SU-DHL-6 (cell line): ENCODE results near the gene GCN1.

Source experiments
- H2AFZ ChIP-seq: fragments of 200-600 bp; sonication (generic); 2 replicates; pipeline ENCODE4 v1.6.1; 2014; ENCODE audit warnings: low read depth, mild to moderate bottlenecking, moderate library complexity, mixed read lengths, antibody characterized with exemption, low read length; ENCODE audit not compliant: severe bottlenecking
- H3F3A ChIP-seq: fragments of 200-600 bp; shearing (Covaris generic); 2 replicates; pipeline ENCODE4 v1.6.0; 2016; ENCODE audit warnings: antibody characterized with exemption, mild to moderate bottlenecking; ENCODE audit not compliant: insufficient read depth
- H3K27ac ChIP-seq: fragments of 200-600 bp; sonication (generic); 2 replicates; pipeline ENCODE4 v1.5.1; 2016; ENCODE audit warnings: low read depth, mild to moderate bottlenecking, low read length, moderate library complexity, mixed read lengths
- H3K27me3 ChIP-seq: fragments of 200-600 bp; sonication (generic), shearing (Covaris generic); 2 replicates; pipeline ENCODE4 v1.6.0; 2014; ENCODE audit warnings: mild to moderate bottlenecking, low read length
- H3K36me3 ChIP-seq: fragments of 200-600 bp; sonication (generic); 2 replicates; pipeline ENCODE4 v1.6.1; 2014; ENCODE audit warnings: mild to moderate bottlenecking, low read length, mixed read lengths
- H3K4me2 ChIP-seq: fragments of 300-600, 200-600 bp; shearing (Covaris generic), sonication (generic); 2 replicates; pipeline ENCODE4 v1.6.0; 2014; ENCODE audit warnings: low read length, low read depth, mild to moderate bottlenecking; ENCODE audit not compliant: poor library complexity, severe bottlenecking
- H3K4me3 ChIP-seq: fragments of 200-600 bp; sonication (generic); 2 replicates; pipeline ENCODE4 v1.5.1; 2014; ENCODE audit warnings: antibody characterized with exemption, low read length, mild to moderate bottlenecking, mixed read lengths; ENCODE audit not compliant: insufficient read depth, poor library complexity, severe bottlenecking
- H3K79me2 ChIP-seq: fragments of 200-600 bp; sonication (generic); 2 replicates; pipeline ENCODE4 v1.6.1; 2014; ENCODE audit warnings: mild to moderate bottlenecking, low read length, moderate library complexity; ENCODE audit not compliant: insufficient read depth
- H3K9ac ChIP-seq: fragments of 200-600 bp; sonication (generic); 2 replicates; pipeline ENCODE4 v1.7.0; 2014; ENCODE audit warnings: mild to moderate bottlenecking, low read length
- H3K9me2 ChIP-seq: fragments of 200-600 bp; sonication (generic); replicated peaks from 2 replicates; pipeline ENCODE4 v1.6.1; 2014; ENCODE audit warnings: low read length; ENCODE audit not compliant: insufficient read depth
- H3K9me3 ChIP-seq: fragments of 200-600 bp; sonication (generic); 2 replicates; pipeline ENCODE4 v1.6.1; 2014; ENCODE audit warnings: low read length, mixed read lengths; ENCODE audit not compliant: insufficient read depth
- H4K20me1 ChIP-seq: fragments of 200-600 bp; sonication (generic); 2 replicates; pipeline ENCODE4 v1.6.1; 2014; ENCODE audit warnings: low read depth, mild to moderate bottlenecking, antibody characterized with exemption, low read length, moderate library complexity, mixed read lengths
- CTCF ChIP-seq: fragments of 200-600 bp; sonication (generic); IDR thresholded peaks from one replicate; pipeline ENCODE4 v1.5.1; 2017; ENCODE audit warnings: antibody characterized with exemption, mild to moderate bottlenecking, low read length, moderate library complexity; ENCODE audit not compliant: insufficient read depth, poor library complexity, severe bottlenecking
- EZH2phosphoT487 ChIP-seq: fragments of 200-600 bp; sonication (generic), shearing (Covaris generic); conservative IDR thresholded peaks from 2 replicates; pipeline ENCODE4 v1.6.1; 2018; ENCODE audit warnings: mild to moderate bottlenecking, antibody characterized with exemption, low read length, moderate library complexity, mixed read lengths

GCN1 gene

DNA sequence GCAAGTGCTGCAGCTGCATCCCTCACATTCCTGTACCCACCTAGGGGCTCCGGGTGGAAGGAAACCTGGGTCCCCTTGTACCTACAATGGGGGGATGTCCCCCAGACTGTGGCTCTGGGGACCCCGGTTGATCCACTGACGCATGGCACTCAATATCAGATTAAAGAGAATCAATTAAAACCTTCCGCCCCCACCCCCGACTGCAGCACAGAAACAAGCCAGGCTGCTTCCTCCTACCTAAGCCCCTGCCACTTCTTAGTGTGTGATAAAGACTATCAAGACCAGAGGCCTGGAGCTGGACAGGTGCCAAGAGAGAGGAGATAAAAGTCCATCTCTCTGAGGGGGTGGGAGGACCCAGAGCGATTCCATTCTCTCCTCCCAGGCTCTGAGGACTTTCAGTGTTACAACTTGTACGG, 34.6 kb upstream of the GCN1 start:
- no peaks in the 10 kb centered on the region for H4K20me1 ChIP-seq
- H3K4me3 ChIP-seq, result no peak overlapping the region
- H3K79me2 ChIP-seq, result no peaks in the 10 kb centered on the region
- H3K9ac ChIP-seq, result peak overlapping the region; percentile 4; the same call in 1 of the 2 replicates
- TF ChIP-seq CTCF, result no peak
- TF ChIP-seq EZH2phosphoT487, result no peak
- no peaks in the 10 kb centered on the region for H3K36me3 ChIP-seq
- peak overlapping the region; percentile 34 for H3K4me2 ChIP-seq
- no peaks in the 10 kb centered on the region for H3K9me3 ChIP-seq
- no peaks in the 10 kb centered on the region for H3K9me2 ChIP-seq
- no peaks in the 10 kb centered on the region; the same call in 1 of the 2 replicates for H3F3A ChIP-seq
- peak overlapping the region; percentile 12; the same call in 1 of the 2 replicates for H3K27ac ChIP-seq
- no peaks in the 10 kb centered on the region for H3K27me3 ChIP-seq
- H2AFZ ChIP-seq, result peak overlapping the region; percentile 8

DNA sequence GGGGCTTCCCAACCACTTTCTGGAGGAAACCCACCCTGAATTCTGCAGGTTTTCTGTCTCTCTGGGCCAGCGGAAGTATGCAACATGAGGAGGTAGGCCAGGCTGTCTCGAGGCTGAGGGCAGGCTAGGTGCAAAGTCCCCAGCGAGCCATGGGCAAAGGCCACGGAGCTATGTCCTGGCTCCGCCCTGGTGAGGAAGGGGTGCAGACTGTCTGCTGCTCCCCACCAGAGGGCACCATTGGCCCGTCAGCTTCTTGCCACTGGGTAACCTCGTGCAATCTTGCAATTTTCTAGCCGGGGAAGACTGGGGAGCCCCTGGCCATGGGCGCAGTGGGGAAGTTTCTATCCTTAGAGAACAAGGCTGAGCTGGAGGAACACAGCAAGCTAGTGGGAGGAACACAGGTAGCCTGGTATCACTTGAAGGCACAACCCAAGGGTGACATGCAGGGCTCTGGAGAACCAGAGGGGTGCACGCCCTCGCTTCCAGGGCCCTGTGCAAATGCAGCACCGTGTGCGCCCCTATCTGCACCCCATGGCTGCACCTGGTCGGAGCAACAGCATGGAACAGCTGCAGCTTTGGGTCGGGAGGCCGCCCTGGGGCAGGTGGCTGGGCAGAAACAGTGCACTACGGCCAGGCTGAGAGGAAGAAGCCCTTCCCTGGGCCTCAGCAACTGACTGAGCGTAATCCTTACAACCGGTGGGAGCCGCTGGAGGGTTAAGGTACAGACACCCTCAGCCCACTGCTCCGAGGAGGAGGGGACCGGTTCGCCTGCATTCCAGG, 34.0 kb upstream of the GCN1 start:
- peak overlapping the region; percentile 12; the same call in 1 of the 2 replicates for H3K27ac ChIP-seq

DNA sequence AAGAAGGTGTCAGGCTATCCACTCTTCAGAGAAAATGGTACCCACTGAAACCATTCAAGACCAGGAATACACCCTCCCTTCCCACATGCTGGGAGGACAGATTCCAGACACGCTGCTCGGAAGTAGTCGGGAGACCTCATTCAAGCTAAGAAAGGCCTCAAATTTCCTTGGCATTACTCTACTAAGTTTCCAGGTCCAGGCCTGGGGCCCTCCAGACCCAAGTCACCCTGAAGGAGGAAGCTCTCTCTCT, 33.5 kb upstream of the GCN1 start:
- no peaks in the 10 kb centered on the region for H3K79me2 ChIP-seq
- no peak overlapping the region for H3K4me3 ChIP-seq
- H3K27ac ChIP-seq, result no peak overlapping the region
- H3K36me3 ChIP-seq, result no peaks in the 10 kb centered on the region
- H3K9ac ChIP-seq, result no peak overlapping the region
- no peaks in the 10 kb centered on the region for H3K9me2 ChIP-seq
- no peaks in the 10 kb centered on the region for H3K9me3 ChIP-seq
- H3K4me2 ChIP-seq, result no peak overlapping the region
- H2AFZ ChIP-seq, result no peak overlapping the region
- H3F3A ChIP-seq, result no peaks in the 10 kb centered on the region; the same call in 1 of the 2 replicates
- TF ChIP-seq EZH2phosphoT487, result no peak
- TF ChIP-seq CTCF, result no peak
- no peaks in the 10 kb centered on the region for H4K20me1 ChIP-seq
- H3K27me3 ChIP-seq, result no peaks in the 10 kb centered on the region

More for the DNA sequence above, 34.0 kb upstream of the GCN1 start:
- no peaks in the 10 kb centered on the region for H3K27me3 ChIP-seq
- H3K9ac ChIP-seq, result peak overlapping the region; percentile 4; the same call in 1 of the 2 replicates
- no peaks in the 10 kb centered on the region for H3K79me2 ChIP-seq
- peak overlapping the region; percentile 34 for H3K4me2 ChIP-seq
- H2AFZ ChIP-seq, result peak overlapping the region; percentile 8
- H4K20me1 ChIP-seq, result no peaks in the 10 kb centered on the region
- H3K36me3 ChIP-seq, result no peaks in the 10 kb centered on the region
- TF ChIP-seq CTCF, result peak; percentile 82
- no peak for TF ChIP-seq EZH2phosphoT487
- H3K9me2 ChIP-seq, result no peaks in the 10 kb centered on the region
- H3K4me3 ChIP-seq, result no peak overlapping the region
- no peaks in the 10 kb centered on the region for H3K9me3 ChIP-seq
- H3F3A ChIP-seq, result no peaks in the 10 kb centered on the region; the same call in 1 of the 2 replicates
